SU-DHL-6 (cell line): Measurements from ENCODE around the gene KBTBD8.

Source experiments
- CTCF ChIP-seq: fragments of 200-600 bp; sonication (generic); IDR thresholded peaks from one replicate; pipeline ENCODE4 v1.5.1; 2017; ENCODE audit warnings: antibody characterized with exemption, mild to moderate bottlenecking, low read length, moderate library complexity; ENCODE audit not compliant: insufficient read depth, poor library complexity, severe bottlenecking
- EZH2phosphoT487 ChIP-seq: fragments of 200-600 bp; sonication (generic), shearing (Covaris generic); conservative IDR thresholded peaks from 2 replicates; pipeline ENCODE4 v1.6.1; 2018; ENCODE audit warnings: mild to moderate bottlenecking, antibody characterized with exemption, low read length, moderate library complexity, mixed read lengths

GRCh38 chr3:66997560-66998112 is 471 bp upstream of the KBTBD8 start:
- no peak for TF ChIP-seq CTCF
- no peak for TF ChIP-seq EZH2phosphoT487
